ENCODE data around the gene CARHSP1. TPM values are rescaled to one million over a fixed set of nuclear protein-coding genes. Genes with fewer than 3 reads are reported as not detected.

The CARHSP1 gene
- total and polyA plus RNA-seq, 9 of the 15 experiments (the other 6 are each of a cell fraction or from before 2014, with no cell fraction given) = 5.8 to 114 (median 41.1) TPM

DNA sequence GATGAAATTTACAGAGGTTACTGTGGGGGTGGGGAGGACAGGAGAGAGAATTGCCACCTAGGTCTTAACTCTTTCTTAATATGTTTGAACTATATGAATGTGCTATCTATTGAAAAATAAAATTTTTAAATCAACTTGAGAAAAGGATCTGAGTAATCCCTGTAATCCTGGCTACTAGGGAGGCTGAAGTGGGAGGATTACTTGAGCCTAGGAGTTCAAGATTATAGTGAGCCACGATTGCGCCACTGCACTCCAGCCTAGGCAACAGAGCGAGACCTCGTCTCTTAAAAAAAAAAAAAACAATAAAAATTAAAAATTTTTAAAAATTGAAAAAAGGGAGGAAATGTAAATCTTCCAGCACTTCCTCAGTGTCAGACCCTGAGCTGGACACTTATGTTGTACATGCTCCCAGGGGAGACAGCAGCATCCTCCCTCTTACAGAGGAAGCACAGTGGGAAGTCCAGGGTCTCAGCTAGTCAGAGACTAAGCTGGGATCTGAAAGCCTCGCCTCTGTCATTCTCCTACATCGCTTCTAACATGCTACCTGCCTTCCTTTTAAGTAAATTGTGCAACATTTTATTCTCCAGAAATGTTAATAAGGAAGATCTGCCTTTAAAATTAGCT lies 49.3 kb downstream of the CARHSP1 start:
- ChIA-PET CTCF (ENCODE audit: low intra/inter-chr PET ratio) (no interaction called here), POLR2A (interaction anchor here (0.8 to 2.6 kb wide), 3 partner anchors 9 to 19 kb away, joined by 3 to 13 read pairs (median 3); no protein-coding TSS in a partner anchor)
- no peaks in the 10 kb centered on the region for H3K4me1 ChIP-seq (replicated peaks in 1 of 2; ENCODE audit: control insufficient read depth in 2 of 2, insufficient read depth in 2 of 2, low read length in 2 of 2)
- intact Hi-C loops (cut with micrococcal nuclease) (no loop called here), in situ Hi-C loops (cut with MboI) (no loop called here)
- peaks cover 93% of the 10 kb centered on the region for H3K36me3 ChIP-seq (ENCODE audit: control insufficient read depth, insufficient read depth, low read length)
- no peak overlapping the region for H3K4me3 ChIP-seq
- 90% methylated on average over 6 of the region's 6 CpGs for WGBS (ENCODE audit: insufficient coverage, low coverage, missing lambda C conversion rate)
- no peaks in the 10 kb centered on the region for H3K9me1 ChIP-seq (ENCODE audit: control insufficient read depth, insufficient read depth, low read length)
- H3K79me2 ChIP-seq (ENCODE audit: control insufficient read depth, insufficient read depth, low read length) = no peaks in the 10 kb centered on the region; the same call in 2 of the 3 replicates
- no peak for ATAC-seq
- FAIRE-seq = no peak
- H3K4me2 ChIP-seq (ENCODE audit: insufficient read depth, low read length) = no peak overlapping the region
- H4K20me1 ChIP-seq (replicated peaks; ENCODE audit: control insufficient read depth, insufficient read depth, low read length) = no peaks in the 10 kb centered on the region
- no peaks in the 10 kb centered on the region for H3K27me3 ChIP-seq (ENCODE audit: control insufficient read depth in 2 of 2, insufficient read depth in 2 of 2, low read length in 2 of 2)
- H2AFZ ChIP-seq (ENCODE audit: low read depth, low read length) = no peak overlapping the region
- DNase-seq (ENCODE audit: extremely low read depth in 1 of 4, low spot score in 3 of 4) = no peak
- BruUV-seq (replicated peaks) = no TSS peak
- no peak overlapping the region for H3K27ac ChIP-seq (ENCODE audit: extremely low read depth, low read depth, low read length)
- H3K9me3 ChIP-seq (replicated peaks; ENCODE audit: control insufficient read depth, insufficient read depth, low read depth, low read length) = no peaks in the 10 kb centered on the region
- no peak overlapping the region for H3K9ac ChIP-seq (ENCODE audit: insufficient read depth in 1 of 2, low read depth in 2 of 2, low read length in 2 of 2)
- TF ChIP-seq ATF6 (CRISPR knock-in tag; IDR thresholded peaks at IDR 0.05) (no peak), PML (IDR thresholded peaks at IDR 0.05; ENCODE audit: low read length) (no peak), PREB (CRISPR knock-in tag; IDR thresholded peaks at IDR 0.05) (no peak), FOXP1 (CRISPR knock-in tag; IDR thresholded peaks at IDR 0.05) (no peak), ZBTB12 (CRISPR knock-in tag; IDR thresholded peaks at IDR 0.05) (no peak), ZNF445 (CRISPR knock-in tag; IDR thresholded peaks at IDR 0.05; ENCODE audit: low read depth) (no peak), ILK (tag; IDR thresholded peaks at IDR 0.05; ENCODE audit: borderline replicate concordance, low read depth) (no peak), ZNF12 (CRISPR knock-in tag; IDR thresholded peaks at IDR 0.05) (no peak), NR4A1 (CRISPR knock-in tag; IDR thresholded peaks at IDR 0.05) (no peak), NR4A1 (tag; IDR thresholded peaks at IDR 0.05) (no peak), ZNF184 (CRISPR knock-in tag; IDR thresholded peaks at IDR 0.05) (no peak), ELF4 (CRISPR knock-in tag; IDR thresholded peaks at IDR 0.05) (no peak)
- TF ChIP-seq, protein P1, sequence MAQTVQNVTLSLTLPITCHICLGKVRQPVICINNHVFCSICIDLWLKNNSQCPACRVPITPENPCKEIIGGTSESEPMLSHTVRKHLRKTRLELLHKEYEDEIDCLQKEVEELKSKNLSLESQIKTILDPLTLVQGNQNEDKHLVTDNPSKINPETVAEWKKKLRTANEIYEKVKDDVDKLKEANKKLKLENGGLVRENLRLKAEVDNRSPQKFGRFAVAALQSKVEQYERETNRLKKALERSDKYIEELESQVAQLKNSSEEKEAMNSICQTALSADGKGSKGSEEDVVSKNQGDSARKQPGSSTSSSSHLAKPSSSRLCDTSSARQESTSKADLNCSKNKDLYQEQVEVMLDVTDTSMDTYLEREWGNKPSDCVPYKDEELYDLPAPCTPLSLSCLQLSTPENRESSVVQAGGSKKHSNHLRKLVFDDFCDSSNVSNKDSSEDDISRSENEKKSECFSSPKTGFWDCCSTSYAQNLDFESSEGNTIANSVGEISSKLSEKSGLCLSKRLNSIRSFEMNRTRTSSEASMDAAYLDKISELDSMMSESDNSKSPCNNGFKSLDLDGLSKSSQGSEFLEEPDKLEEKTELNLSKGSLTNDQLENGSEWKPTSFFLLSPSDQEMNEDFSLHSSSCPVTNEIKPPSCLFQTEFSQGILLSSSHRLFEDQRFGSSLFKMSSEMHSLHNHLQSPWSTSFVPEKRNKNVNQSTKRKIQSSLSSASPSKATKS (CRISPR knock-in tag; IDR thresholded peaks at IDR 0.05) = no peak
- TF ChIP-seq, protein P2, sequence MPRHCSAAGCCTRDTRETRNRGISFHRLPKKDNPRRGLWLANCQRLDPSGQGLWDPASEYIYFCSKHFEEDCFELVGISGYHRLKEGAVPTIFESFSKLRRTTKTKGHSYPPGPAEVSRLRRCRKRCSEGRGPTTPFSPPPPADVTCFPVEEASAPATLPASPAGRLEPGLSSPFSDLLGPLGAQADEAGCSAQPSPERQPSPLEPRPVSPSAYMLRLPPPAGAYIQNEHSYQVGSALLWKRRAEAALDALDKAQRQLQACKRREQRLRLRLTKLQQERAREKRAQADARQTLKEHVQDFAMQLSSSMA (CRISPR knock-in tag; IDR thresholded peaks at IDR 0.05) = no peak

Measured in K562 (cell line).